ENCODE measurements around the gene TSPAN14. TPM values are rescaled to one million over a fixed set of nuclear protein-coding genes. Genes with fewer than 3 reads are reported as not detected.

Gene TSPAN14
- total and polyA plus RNA-seq, 2 donors (not counting 1 experiment from before 2014, with no cell fraction given): 12.1 to 50.0 TPM

DNA sequence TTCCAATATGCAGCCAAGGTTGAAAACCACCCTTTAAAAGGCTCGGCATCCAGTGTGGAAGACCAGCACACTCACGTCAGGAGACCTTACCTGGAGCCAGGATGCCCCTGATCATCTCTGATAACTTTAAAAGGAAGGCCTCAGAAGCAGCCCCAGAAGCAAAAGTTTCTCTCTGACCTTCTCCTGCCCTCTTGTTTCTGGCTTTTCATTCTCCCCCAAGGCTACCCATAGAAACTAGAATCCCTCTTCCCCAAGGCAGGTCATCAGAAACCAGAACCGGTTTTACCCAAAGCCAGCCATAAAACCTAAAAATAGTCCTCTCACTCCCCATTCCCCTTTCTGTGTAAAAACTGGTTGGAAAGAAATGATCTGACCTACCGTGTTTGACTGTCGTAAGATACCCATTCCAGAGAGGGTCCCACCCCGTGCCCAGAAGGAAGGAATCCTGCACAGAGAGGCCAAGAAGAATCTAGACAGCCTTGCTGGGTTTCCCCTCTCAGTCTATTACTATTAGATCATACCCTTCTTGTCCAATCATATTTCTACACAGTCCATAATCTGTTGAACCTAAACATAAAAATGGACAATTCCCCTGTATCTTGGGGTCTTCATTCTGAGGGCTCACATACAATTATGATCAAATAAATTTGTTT lies 17.5 kb upstream of the TSPAN14 start:
- no peak for TF ChIP-seq EZH2 (IDR thresholded peaks at IDR 0.05; ENCODE audit: low read length, missing control alignments)
- TF ChIP-seq, protein P1, sequence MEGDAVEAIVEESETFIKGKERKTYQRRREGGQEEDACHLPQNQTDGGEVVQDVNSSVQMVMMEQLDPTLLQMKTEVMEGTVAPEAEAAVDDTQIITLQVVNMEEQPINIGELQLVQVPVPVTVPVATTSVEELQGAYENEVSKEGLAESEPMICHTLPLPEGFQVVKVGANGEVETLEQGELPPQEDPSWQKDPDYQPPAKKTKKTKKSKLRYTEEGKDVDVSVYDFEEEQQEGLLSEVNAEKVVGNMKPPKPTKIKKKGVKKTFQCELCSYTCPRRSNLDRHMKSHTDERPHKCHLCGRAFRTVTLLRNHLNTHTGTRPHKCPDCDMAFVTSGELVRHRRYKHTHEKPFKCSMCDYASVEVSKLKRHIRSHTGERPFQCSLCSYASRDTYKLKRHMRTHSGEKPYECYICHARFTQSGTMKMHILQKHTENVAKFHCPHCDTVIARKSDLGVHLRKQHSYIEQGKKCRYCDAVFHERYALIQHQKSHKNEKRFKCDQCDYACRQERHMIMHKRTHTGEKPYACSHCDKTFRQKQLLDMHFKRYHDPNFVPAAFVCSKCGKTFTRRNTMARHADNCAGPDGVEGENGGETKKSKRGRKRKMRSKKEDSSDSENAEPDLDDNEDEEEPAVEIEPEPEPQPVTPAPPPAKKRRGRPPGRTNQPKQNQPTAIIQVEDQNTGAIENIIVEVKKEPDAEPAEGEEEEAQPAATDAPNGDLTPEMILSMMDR (conservative IDR thresholded peaks at IDR 0.05 in 1 of 2, IDR thresholded peaks at IDR 0.05 in 1 of 2; ENCODE audit: low read depth in 1 of 2, low read length in 2 of 2): no peak
- DNase-seq (ENCODE audit: low read depth in 2 of 2): no peak
- H3K27me3 ChIP-seq (ENCODE audit: control insufficient read depth, insufficient read depth, low read length): peaks cover 3% of the 10 kb centered on the region
- no peak overlapping the region for H3K4me2 ChIP-seq (ENCODE audit: extremely low read depth, insufficient read depth, low read length)
- no peaks in the 10 kb centered on the region for H3K4me1 ChIP-seq (ENCODE audit: control insufficient read depth, extremely low read depth, insufficient read depth, low read length)
- H3K9ac ChIP-seq (ENCODE audit: insufficient read depth, low read length): no peak overlapping the region
- H3K36me3 ChIP-seq (ENCODE audit: control insufficient read depth, insufficient read depth, low read length): no peaks in the 10 kb centered on the region
- no peak overlapping the region for H2AFZ ChIP-seq (ENCODE audit: low read length)
- H4K20me1 ChIP-seq (ENCODE audit: control insufficient read depth, extremely low read depth, insufficient read depth, low read length): no peaks in the 10 kb centered on the region
- H3K9me3 ChIP-seq (ENCODE audit: control insufficient read depth, insufficient read depth, low read depth, low read length): no peaks in the 10 kb centered on the region
- no peak overlapping the region for H3K4me3 ChIP-seq (replicated peaks in 1 of 4; ENCODE audit: control extremely low read depth in 1 of 4, insufficient read depth in 1 of 4, low read depth in 3 of 4, low read length in 4 of 4)
- H3K79me2 ChIP-seq (ENCODE audit: control insufficient read depth, insufficient read depth, low read length): no peaks in the 10 kb centered on the region
- no peak overlapping the region for H3K27ac ChIP-seq (ENCODE audit: insufficient read depth, low read length)

DNA sequence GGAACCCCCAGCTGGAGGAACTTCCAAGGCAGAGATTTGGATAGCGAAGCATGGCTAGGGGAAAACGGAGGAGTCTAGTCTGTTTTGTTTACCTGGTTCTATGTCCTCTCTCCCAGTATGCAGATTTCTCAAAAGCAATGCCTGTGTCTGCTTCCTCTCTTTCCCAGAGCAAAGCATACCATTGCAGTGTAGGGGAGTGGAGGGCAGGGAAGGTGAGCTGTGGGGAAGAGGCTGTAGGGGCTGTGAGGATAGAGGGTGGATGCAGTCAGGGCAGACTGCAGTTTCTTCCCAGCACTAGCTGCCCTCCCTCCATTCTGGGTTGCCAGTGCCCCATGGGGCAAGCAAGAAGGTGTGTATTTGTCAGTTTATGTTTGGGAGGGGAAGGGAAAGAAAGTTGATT lies 16.9 kb upstream of the TSPAN14 start:
- no peak for DNase-seq (ENCODE audit: low read depth in 2 of 2)
- TF ChIP-seq, protein P1 (conservative IDR thresholded peaks at IDR 0.05 in 1 of 2, IDR thresholded peaks at IDR 0.05 in 1 of 2; ENCODE audit: low read depth in 1 of 2, low read length in 2 of 2): no peak
- no peak for TF ChIP-seq EZH2 (IDR thresholded peaks at IDR 0.05; ENCODE audit: low read length, missing control alignments)
- H3K4me1 ChIP-seq (ENCODE audit: control insufficient read depth, extremely low read depth, insufficient read depth, low read length): no peaks in the 10 kb centered on the region

DNA sequence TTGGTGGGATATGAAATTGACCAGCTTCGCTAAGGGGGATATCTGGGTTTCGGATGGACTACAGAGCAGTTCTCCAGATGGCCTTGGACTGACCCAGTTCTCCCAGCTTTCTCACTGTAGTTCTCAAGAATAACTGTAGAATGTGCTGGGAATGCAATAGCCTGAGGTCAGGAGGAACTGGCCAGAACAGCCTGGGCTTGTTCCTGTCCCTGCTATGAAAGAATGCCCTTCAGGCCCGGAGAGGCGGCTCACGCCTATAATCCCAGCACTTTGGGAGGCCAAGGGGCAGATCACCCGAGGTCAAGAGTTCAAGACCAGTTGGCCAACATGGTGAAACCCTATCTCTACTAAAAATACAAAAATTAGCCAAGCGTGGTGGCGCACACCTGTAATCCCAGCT lies 12.3 kb upstream of the TSPAN14 start:
- Histone ChIP-seq H3K4me1 (ENCODE audit: control insufficient read depth, extremely low read depth, insufficient read depth, low read length) (peaks cover 2% of the 10 kb centered on the region), H3K27me3 (ENCODE audit: control insufficient read depth, insufficient read depth, low read length) (peaks cover 8% of the 10 kb centered on the region), H3K9ac (ENCODE audit: insufficient read depth, low read length) (no peak overlapping the region), H4K20me1 (ENCODE audit: control insufficient read depth, extremely low read depth, insufficient read depth, low read length) (no peaks in the 10 kb centered on the region), H2AFZ (ENCODE audit: low read length) (no peak overlapping the region), H3K27ac (ENCODE audit: insufficient read depth, low read length) (no peak overlapping the region), H3K36me3 (ENCODE audit: control insufficient read depth, insufficient read depth, low read length) (no peaks in the 10 kb centered on the region), H3K4me3 (replicated peaks in 1 of 4; ENCODE audit: control extremely low read depth in 1 of 4, insufficient read depth in 1 of 4, low read depth in 3 of 4, low read length in 4 of 4) (no peak overlapping the region), H3K79me2 (ENCODE audit: control insufficient read depth, insufficient read depth, low read length) (no peaks in the 10 kb centered on the region), H3K9me3 (ENCODE audit: control insufficient read depth, insufficient read depth, low read depth, low read length) (no peaks in the 10 kb centered on the region), H3K4me2 (ENCODE audit: extremely low read depth, insufficient read depth, low read length) (no peak overlapping the region)
- no peak for DNase-seq (ENCODE audit: low read depth in 2 of 2)
- no peak for TF ChIP-seq EZH2 (IDR thresholded peaks at IDR 0.05; ENCODE audit: low read length, missing control alignments)
- TF ChIP-seq, protein P1 (conservative IDR thresholded peaks at IDR 0.05 in 1 of 2, IDR thresholded peaks at IDR 0.05 in 1 of 2; ENCODE audit: low read depth in 1 of 2, low read length in 2 of 2): no peak

More for the DNA sequence above, 16.9 kb upstream of the TSPAN14 start:
- Histone ChIP-seq H3K79me2 (ENCODE audit: control insufficient read depth, insufficient read depth, low read length) (no peaks in the 10 kb centered on the region), H3K4me3 (replicated peaks in 1 of 4; ENCODE audit: control extremely low read depth in 1 of 4, insufficient read depth in 1 of 4, low read depth in 3 of 4, low read length in 4 of 4) (no peak overlapping the region), H4K20me1 (ENCODE audit: control insufficient read depth, extremely low read depth, insufficient read depth, low read length) (no peaks in the 10 kb centered on the region), H3K27me3 (ENCODE audit: control insufficient read depth, insufficient read depth, low read length) (peaks cover 3% of the 10 kb centered on the region), H3K4me2 (ENCODE audit: extremely low read depth, insufficient read depth, low read length) (no peak overlapping the region), H3K36me3 (ENCODE audit: control insufficient read depth, insufficient read depth, low read length) (no peaks in the 10 kb centered on the region), H2AFZ (ENCODE audit: low read length) (no peak overlapping the region), H3K9me3 (ENCODE audit: control insufficient read depth, insufficient read depth, low read depth, low read length) (no peaks in the 10 kb centered on the region), H3K9ac (ENCODE audit: insufficient read depth, low read length) (no peak overlapping the region), H3K27ac (ENCODE audit: insufficient read depth, low read length) (no peak overlapping the region)
